Sigmoid colon (tissue), 7 donors: ENCODE data around the gene TOMM20. TPM values are rescaled to one million over a fixed set of nuclear protein-coding genes. Genes with fewer than 3 reads are reported as not detected.

Source experiments
- DNase-seq: peaks from one replicate; pipeline ENCODE4 v3.0.0-alpha.2; 2019
- H3K27ac ChIP-seq, 4 donors: fragments of 200-600 bp; sonication (generic); one replicate each; pipeline ENCODE4 v1.5.1; 2016 to 2019; ENCODE audit warnings: mild to moderate bottlenecking in 1 of 4
- H3K27me3 ChIP-seq, 3 donors: fragments of 200-600 bp; sonication (generic); one replicate each; pipeline ENCODE4 v1.5.1; 2019; ENCODE audit warnings: mild to moderate bottlenecking in 1 of 3
- H3K36me3 ChIP-seq, 4 donors: fragments of 200-600 bp; sonication (generic); one replicate each; pipeline ENCODE4 v1.5.1; 2016 to 2019
- H3K4me1 ChIP-seq, 4 donors: fragments of 200-600 bp; sonication (generic); one replicate each; pipeline ENCODE4 v1.5.1; 2017 to 2019
- H3K4me3 ChIP-seq, 4 donors: fragments of 200-600 bp; sonication (generic); one replicate each; pipeline ENCODE4 v1.5.1; 2017 to 2019; ENCODE audit warnings: mild to moderate bottlenecking in 2 of 4, moderate library complexity in 1 of 4
- H3K9me3 ChIP-seq, 4 donors: fragments of 200-600 bp in 3 of 4; sonication (generic) in 3 of 4; one replicate each; pipeline versions ENCODE4 v1.5.1 to v1.6.1; 2013 to 2019
- EP300 ChIP-seq, 4 donors: sonication (generic); formaldehyde crosslinking; IDR thresholded peaks; one replicate each; pipeline ENCODE4 v1.6.1; 2017; ENCODE audit warnings: antibody characterized with exemption in 4 of 4
- POLR2A ChIP-seq, 2 donors: fragments of 450-650 bp; IDR thresholded peaks; one replicate each; pipeline ENCODE4 v1.6.1; 2016; ENCODE audit warnings: antibody characterized with exemption in 2 of 2, mild to moderate bottlenecking in 2 of 2, moderate library complexity in 2 of 2
- POLR2AphosphoS5 ChIP-seq, 4 donors: sonication (generic); formaldehyde crosslinking; IDR thresholded peaks; one replicate each; pipeline ENCODE4 v1.6.1; 2017; ENCODE audit warnings: antibody characterized with exemption in 4 of 4
- WGBS, 2 donors: extraction: QIAGEN DNeasy Blood & Tissue Kit; methylation state at CpG; one replicate each; pipeline ENCODE4 v1.1.7; 2013; 5-methylcytosine and 5-hydroxymethylcytosine counted together
- intact Hi-C: fragments of 100-400 bp; cut with DNase I; formaldehyde crosslinking; loops from one replicate; pipeline ENCODE4 v1.15.1; 2023
- polyA plus RNA-seq, 3 donors: library from polyadenylated mRNA; stranded (reverse); fragments of 200-250 nt; gene quantifications; one replicate each; pipeline ENCODE4 v1.2.3, GENCODE V29; 2013
- total RNA-seq, 4 donors: library from RNA; depleted of rRNA; stranded (reverse); fragments of >200 nt; gene quantifications; one replicate each; pipeline ENCODE4 v1.1.0, GENCODE V29; 2016
- TF ChIP-seq, protein P1 (sequence below), 4 experiments: fragments of 450-650 bp in 3 of 4; fragments of 200-600 bp in 1 of 4; IDR thresholded peaks; one replicate each; pipeline ENCODE4 v1.5.1; 2016 to 2019; ENCODE audit warnings: antibody characterized with exemption in 4 of 4, mild to moderate bottlenecking in 3 of 4, moderate library complexity in 2 of 4
- donor health status: healthy with polysubstance abuse.
- donor health status: Bipolar disorder and iron deficiency.
- donor health status: healthy.

TOMM20 gene
- total and polyA plus RNA-seq, 7 donors: 49.0 to 128 (median 79.3) TPM

DNA sequence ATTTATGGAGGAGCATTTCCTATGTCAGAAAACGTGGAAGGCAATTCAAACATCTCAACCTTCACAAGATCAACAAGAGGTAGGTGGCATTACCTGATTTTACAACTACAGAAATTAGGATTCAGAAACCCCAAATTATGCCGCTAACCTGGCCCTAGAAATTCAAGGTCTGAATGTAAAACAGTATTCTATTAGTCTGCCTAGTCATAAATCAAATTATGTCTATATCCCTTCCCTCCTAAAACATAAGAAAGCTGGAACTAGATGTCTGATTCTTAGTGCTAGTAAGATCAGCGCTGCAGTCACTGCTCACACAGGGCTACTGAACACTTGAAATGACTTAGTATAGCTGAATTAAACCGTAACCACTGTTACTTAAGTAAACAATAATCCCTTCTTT, 1.4 kb downstream of the TOMM20 start:
- H3K27ac ChIP-seq: peak overlapping the region in 3 of 4 donors; percentile 88 to 92 (median 91)
- no peaks in the 10 kb centered on the region for H3K27me3 ChIP-seq
- H3K4me3 ChIP-seq: peak overlapping the region; percentile 78 to 94 (median 81)
- H3K9me3 ChIP-seq: no peaks in the 10 kb centered on the region
- intact Hi-C loops: no loop called here
- H3K36me3 ChIP-seq: peaks cover 0 to 18% (median 0%) of the 10 kb centered on the region in 4 donors
- DNase-seq: no peak
- WGBS, 2 donors: 9 to 28% methylated on average over 4 of the region's 4 CpGs
- H3K4me1 ChIP-seq: peaks cover 0 to 44% (median 35%) of the 10 kb centered on the region in 4 donors
- no peak for TF ChIP-seq POLR2A (IDR thresholded peaks at IDR 0.05)
- TF ChIP-seq POLR2AphosphoS5 (IDR thresholded peaks at IDR 0.05): no peak
- TF ChIP-seq EP300 (IDR thresholded peaks at IDR 0.05): no peak
- TF ChIP-seq, protein P1, sequence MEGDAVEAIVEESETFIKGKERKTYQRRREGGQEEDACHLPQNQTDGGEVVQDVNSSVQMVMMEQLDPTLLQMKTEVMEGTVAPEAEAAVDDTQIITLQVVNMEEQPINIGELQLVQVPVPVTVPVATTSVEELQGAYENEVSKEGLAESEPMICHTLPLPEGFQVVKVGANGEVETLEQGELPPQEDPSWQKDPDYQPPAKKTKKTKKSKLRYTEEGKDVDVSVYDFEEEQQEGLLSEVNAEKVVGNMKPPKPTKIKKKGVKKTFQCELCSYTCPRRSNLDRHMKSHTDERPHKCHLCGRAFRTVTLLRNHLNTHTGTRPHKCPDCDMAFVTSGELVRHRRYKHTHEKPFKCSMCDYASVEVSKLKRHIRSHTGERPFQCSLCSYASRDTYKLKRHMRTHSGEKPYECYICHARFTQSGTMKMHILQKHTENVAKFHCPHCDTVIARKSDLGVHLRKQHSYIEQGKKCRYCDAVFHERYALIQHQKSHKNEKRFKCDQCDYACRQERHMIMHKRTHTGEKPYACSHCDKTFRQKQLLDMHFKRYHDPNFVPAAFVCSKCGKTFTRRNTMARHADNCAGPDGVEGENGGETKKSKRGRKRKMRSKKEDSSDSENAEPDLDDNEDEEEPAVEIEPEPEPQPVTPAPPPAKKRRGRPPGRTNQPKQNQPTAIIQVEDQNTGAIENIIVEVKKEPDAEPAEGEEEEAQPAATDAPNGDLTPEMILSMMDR (IDR thresholded peaks at IDR 0.05): no peak

DNA sequence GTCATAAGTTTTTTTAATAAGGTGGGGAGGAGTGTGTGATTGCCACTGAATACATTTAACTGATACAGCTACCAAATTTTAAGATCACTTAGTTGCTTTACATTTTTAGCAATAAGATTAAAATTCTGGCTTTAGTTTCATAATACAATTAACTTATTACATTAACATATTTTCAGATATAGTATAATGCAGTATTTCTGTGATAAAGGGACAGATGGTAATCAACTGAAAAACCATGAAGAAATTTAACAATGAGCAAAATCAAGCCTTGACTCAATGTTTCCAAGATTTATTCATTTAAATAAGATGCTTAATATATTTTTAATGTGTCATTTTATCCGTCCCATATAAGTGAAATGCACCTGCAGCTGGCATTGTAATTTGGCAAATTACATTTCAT, 4.0 kb downstream of the TOMM20 start:
- H3K27ac ChIP-seq: no peak overlapping the region
- intact Hi-C loops: no loop called here
- H3K9me3 ChIP-seq: no peaks in the 10 kb centered on the region
- WGBS, 2 donors: 68 to 82% methylated on average over 1 of the region's 1 CpG
- DNase-seq: no peak
- peaks cover 0 to 30% (median 5%) of the 10 kb centered on the region in 4 donors for H3K36me3 ChIP-seq
- TF ChIP-seq, protein P1 (IDR thresholded peaks at IDR 0.05): no peak
- TF ChIP-seq POLR2AphosphoS5 (IDR thresholded peaks at IDR 0.05) (no peak), POLR2A (IDR thresholded peaks at IDR 0.05) (no peak), EP300 (IDR thresholded peaks at IDR 0.05) (no peak)
- H3K4me1 ChIP-seq: peaks cover 0 to 44% (median 35%) of the 10 kb centered on the region in 4 donors
- H3K4me3 ChIP-seq: no peak overlapping the region
- H3K27me3 ChIP-seq: no peaks in the 10 kb centered on the region

DNA sequence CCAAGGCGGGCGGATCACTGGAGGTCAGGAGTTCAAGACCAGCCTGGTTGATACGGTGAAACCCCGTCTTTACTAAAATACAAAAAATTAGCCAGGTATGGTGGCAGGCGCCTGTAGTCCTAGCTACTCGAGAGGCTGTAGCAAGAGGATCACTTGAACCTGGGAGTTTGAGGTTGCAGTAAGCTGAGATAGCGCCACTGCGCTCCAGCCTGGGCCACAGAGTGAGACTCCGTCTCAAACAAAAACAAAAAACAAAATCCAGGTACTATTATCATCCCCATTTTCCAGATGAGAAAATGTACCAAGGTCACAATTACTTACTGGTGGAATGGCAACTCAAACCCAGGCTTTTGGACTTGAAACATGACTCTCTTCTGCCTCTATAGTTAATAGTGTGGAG, 4.5 kb downstream of the TOMM20 start:
- no peak for DNase-seq
- intact Hi-C loops: no loop called here
- TF ChIP-seq EP300 (IDR thresholded peaks at IDR 0.05) (no peak), POLR2AphosphoS5 (IDR thresholded peaks at IDR 0.05) (no peak), POLR2A (IDR thresholded peaks at IDR 0.05) (no peak)
- TF ChIP-seq, protein P1 (IDR thresholded peaks at IDR 0.05): no peak
- Histone ChIP-seq H3K27ac (no peak overlapping the region), H3K36me3 (peaks cover 0 to 36% (median 6%) of the 10 kb centered on the region in 4 donors), H3K4me3 (no peak overlapping the region), H3K4me1 (peaks cover 0 to 44% (median 35%) of the 10 kb centered on the region in 4 donors), H3K27me3 (no peaks in the 10 kb centered on the region), H3K9me3 (no peaks in the 10 kb centered on the region)
- 93 to 94% methylated on average over 9 of the region's 9 CpGs for WGBS, 2 donors

DNA sequence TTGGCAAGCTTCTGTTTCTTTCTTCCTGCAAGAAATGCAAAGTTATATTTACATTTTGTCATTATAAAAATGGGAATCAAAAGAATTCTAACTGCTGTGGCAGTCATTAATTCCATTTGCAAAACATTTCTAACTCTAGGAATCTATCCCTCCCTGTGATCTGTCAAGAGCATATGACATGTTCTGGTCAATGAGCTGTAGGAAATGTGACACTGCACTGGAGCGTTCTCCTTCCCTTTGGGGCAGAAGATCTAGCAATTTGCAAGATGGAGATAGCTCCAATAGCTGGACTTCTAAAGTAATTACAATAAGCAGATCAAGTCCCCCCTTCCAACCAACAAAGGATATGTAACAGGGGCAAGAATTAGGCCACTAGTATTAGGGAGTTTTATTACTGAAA, 6.3 kb downstream of the TOMM20 start:
- TF ChIP-seq POLR2AphosphoS5 (IDR thresholded peaks at IDR 0.05): no peak
- TF ChIP-seq POLR2A (IDR thresholded peaks at IDR 0.05): no peak
- TF ChIP-seq EP300 (IDR thresholded peaks at IDR 0.05): no peak
- TF ChIP-seq, protein P1 (IDR thresholded peaks at IDR 0.05): no peak
- WGBS, 2 donors: 84 to 87% methylated on average over 1 of the region's 1 CpG
- DNase-seq: no peak
- peaks cover 0 to 40% (median 31%) of the 10 kb centered on the region in 4 donors for H3K4me1 ChIP-seq
- H3K27ac ChIP-seq: no peak overlapping the region
- intact Hi-C loops: no loop called here
- H3K36me3 ChIP-seq: peaks cover 10 to 54% (median 18%) of the 10 kb centered on the region in 4 donors
- H3K4me3 ChIP-seq: no peak overlapping the region
- no peaks in the 10 kb centered on the region for H3K27me3 ChIP-seq
- no peaks in the 10 kb centered on the region for H3K9me3 ChIP-seq
